Stimulated activated naive B cell treated with anti-CD40 and anti-IgM and Interleukin-4, amounts not matched to agents 10 μg/mL and 1 μg/mL and 100 μg/mL, for 72 hours (primary cell): ENCODE data around the gene GPR78.

Experiments
- ATAC-seq, 2 donors: fragments of 150-1000 bp; cut with Tn5 transposase; replicated peaks; 2 replicates each; pipeline ENCODE4 v1.10.0; 2021; ENCODE audit warnings: moderate library complexity in 1 of 2
- DNase-seq: peaks from one replicate; pipeline ENCODE4 v3.0.0; 2021
- H3K27ac Mint-ChIP-seq: one replicate; pipeline ENCODE4 v1.8.0; 2022; ENCODE audit warnings: mild to moderate bottlenecking, mixed read lengths
- H3K27me3 Mint-ChIP-seq, 2 donors: one replicate each; pipeline ENCODE4 v1.8.0; 2022; ENCODE audit warnings: mixed read lengths in 2 of 2
- H3K36me3 Mint-ChIP-seq, 2 donors: one replicate each; pipeline ENCODE4 v1.8.0; 2022; ENCODE audit warnings: mixed read lengths in 2 of 2, mild to moderate bottlenecking in 1 of 2
- H3K4me1 Mint-ChIP-seq, 2 donors: one replicate each; pipeline ENCODE4 v1.8.0; 2022; ENCODE audit warnings: mixed read lengths in 2 of 2, mild to moderate bottlenecking in 1 of 2
- H3K4me3 Mint-ChIP-seq, 2 donors: one replicate each; pipeline ENCODE4 v1.8.0; 2022; ENCODE audit warnings: mild to moderate bottlenecking in 2 of 2, mixed read lengths in 2 of 2, moderate library complexity in 1 of 2
- H3K9me3 Mint-ChIP-seq, 2 donors: one replicate each; pipeline ENCODE4 v1.8.0; 2022; ENCODE audit warnings: mixed read lengths in 2 of 2, mild to moderate bottlenecking in 1 of 2

GPR78 gene

DNA sequence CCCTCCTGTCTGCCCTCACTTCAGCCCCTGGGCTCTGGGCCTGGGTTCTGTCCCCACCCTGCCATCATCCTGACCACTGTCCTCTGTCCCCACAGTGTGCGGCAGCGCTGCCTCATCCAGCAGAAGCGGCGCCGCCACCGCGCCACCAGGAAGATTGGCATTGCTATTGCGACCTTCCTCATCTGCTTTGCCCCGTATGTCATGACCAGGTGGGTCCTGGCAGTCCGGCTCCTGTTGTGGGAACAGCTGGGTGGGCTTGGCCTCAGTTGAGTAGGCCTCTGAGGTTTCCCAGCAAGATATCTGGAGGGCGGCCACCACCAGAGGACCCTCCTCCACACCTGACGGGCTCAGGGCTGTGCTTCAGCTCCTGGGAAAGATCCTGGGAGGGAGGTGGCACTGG, 2.2 kb downstream of the GPR78 start:
- Mint-ChIP-seq H3K4me3 (no peak overlapping the region), H3K9me3 (peaks cover 0 to 2% of the 10 kb centered on the region in 2 donors), H3K36me3 (peaks cover 0 to 2% of the 10 kb centered on the region in 2 donors), H3K27ac (no peak overlapping the region), H3K27me3 (peaks cover 38 to 52% of the 10 kb centered on the region in 2 donors), H3K4me1 (no peaks in the 10 kb centered on the region)
- DNase-seq: no peak
- no peak for ATAC-seq

DNA sequence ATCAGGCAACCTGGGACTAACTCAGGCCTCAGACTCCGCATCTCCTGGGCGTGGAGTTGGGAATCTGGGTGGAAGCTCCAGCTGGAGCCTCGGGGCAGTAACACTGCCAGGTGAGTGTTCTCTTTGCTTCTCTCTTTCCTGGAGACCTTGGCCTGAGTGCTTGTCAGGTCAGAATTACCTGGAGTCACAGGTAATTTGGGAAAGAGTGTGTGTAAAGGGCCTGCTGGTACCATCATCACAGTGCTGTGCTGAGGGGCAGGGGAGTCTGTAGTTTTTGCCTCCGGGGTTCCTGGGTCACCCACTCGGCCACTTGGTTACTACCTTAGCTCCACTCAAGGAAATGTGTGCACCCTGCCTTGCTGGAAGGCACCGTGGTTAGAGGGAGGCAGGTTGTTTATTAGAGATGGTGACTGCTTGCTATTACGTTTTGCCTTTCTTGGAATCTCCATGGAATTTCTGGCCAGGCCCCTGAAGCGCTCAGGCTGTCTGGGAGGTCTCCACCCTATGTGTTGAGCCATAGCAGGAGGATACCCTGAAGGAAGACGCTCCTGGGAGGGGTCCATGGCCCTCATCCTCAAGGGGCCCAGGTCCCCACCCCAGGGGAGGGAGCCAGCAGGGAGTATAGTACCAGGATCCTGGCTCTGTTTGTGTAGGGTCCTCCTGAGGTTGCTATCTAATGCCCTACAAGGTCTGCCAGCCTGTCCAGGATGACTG, 2.9 kb downstream of the GPR78 start:
- Mint-ChIP-seq H3K4me3 (no peak overlapping the region), H3K36me3 (peaks cover 0 to 2% of the 10 kb centered on the region in 2 donors), H3K27ac (no peak overlapping the region), H3K27me3 (peaks cover 34 to 52% of the 10 kb centered on the region in 2 donors), H3K9me3 (peaks cover 0 to 2% of the 10 kb centered on the region in 2 donors), H3K4me1 (no peaks in the 10 kb centered on the region)
- ATAC-seq: no peak
- no peak for DNase-seq

DNA sequence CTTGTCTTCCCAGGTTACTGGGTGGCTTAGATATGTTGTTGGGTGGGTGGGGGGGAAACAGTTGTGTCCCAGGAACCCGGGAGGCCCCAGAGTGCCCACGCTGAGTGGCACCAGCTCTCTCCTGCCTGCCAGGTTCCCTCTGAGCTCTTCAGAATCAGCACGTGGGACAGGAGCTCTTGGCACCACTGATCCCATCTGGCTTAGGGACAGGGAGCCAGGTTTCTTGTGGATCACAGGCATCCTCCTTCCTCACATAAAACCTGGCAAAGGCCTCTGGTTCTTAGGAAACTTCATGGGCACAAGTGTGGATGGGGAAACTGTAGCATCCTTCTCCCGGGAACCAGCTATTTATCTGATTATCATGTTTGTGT, 3.4 kb downstream of the GPR78 start:
- Mint-ChIP-seq H3K27ac (no peak overlapping the region), H3K27me3 (peaks cover 37 to 51% of the 10 kb centered on the region in 2 donors), H3K4me3 (no peak overlapping the region), H3K36me3 (peaks cover 0 to 2% of the 10 kb centered on the region in 2 donors), H3K4me1 (no peaks in the 10 kb centered on the region), H3K9me3 (peaks cover 0 to 2% of the 10 kb centered on the region in 2 donors)
- no peak for ATAC-seq
- no peak for DNase-seq

DNA sequence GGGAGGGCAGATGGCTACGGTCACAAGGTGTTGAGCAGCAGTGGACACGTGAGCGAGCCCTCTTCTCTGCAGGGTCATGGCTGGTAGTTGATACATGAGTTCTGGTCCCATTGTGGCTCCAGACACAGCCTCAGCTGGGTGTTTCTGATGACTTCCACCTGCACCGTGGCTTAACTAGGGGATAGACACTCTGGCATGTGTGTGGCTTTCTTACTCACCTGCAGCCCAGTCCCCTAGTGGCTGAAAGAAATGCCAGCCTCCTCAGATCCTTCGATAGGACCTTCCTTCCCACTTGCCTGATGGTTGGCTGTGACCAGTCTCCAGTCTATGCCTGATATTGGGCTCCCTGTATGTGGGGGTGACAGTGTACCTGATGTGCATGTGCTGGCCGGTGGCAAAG, 5.0 kb downstream of the GPR78 start:
- H3K9me3 Mint-ChIP-seq: no peaks in the 10 kb centered on the region
- DNase-seq: no peak
- no peak overlapping the region for H3K27ac Mint-ChIP-seq
- no peaks in the 10 kb centered on the region for H3K4me1 Mint-ChIP-seq
- ATAC-seq: no peak
- peaks cover 0 to 2% of the 10 kb centered on the region in 2 donors for H3K36me3 Mint-ChIP-seq
- peaks cover 36 to 39% of the 10 kb centered on the region in 2 donors for H3K27me3 Mint-ChIP-seq
- no peak overlapping the region for H3K4me3 Mint-ChIP-seq

DNA sequence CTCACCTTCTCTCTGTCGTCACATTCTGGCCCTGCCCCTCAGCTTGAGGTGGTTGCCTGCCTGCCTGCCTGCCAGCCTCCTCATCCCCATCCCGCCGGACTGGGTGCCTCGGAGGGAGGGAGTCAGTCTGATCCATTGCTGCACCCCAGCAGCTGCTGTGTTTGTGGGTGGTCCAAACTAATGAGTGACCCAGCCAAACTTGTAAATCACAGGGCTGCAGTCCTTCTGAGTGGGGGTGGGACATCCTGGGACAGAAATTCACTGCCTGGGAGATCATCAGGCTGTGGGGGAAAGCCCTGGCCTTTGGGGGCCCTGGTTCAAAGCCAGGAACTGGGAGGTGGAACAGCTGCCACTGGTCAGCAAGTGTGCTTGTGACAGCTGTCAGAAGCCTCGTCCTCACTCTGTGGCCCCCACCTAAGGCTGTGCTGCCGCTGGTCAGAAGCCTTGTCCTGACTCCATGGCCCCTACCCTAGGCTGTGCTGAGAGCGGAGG, 5.6 kb downstream of the GPR78 start:
- Mint-ChIP-seq H3K27me3 (peaks cover 39% of the 10 kb centered on the region in 2 donors), H3K9me3 (no peaks in the 10 kb centered on the region), H3K4me1 (no peaks in the 10 kb centered on the region), H3K27ac (no peak overlapping the region), H3K36me3 (peaks cover 0 to 2% of the 10 kb centered on the region in 2 donors), H3K4me3 (no peak overlapping the region)
- no peak for ATAC-seq
- no peak for DNase-seq

DNA sequence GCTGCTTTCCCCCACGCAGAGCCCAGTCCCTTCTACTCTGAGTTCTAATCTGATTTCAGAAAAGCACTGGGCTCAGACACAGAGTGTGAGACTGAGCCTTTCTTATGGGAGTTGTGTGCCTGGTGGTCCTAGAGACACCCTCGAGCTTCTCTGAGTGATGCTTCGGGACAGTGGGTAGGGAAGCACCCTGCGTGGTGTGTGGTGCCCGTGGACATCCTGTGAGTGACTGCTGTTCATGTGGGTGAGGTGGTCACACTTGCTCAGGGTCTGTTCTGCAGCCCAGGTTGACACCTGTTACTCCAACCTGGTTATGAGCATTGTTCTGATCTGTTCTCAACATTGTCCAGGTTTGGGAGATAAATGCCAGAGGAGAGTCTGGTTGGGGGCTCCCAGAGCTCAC, 6.1 kb downstream of the GPR78 start:
- Mint-ChIP-seq H3K9me3 (no peaks in the 10 kb centered on the region), H3K36me3 (peaks cover 0 to 2% of the 10 kb centered on the region in 2 donors)

DNA sequence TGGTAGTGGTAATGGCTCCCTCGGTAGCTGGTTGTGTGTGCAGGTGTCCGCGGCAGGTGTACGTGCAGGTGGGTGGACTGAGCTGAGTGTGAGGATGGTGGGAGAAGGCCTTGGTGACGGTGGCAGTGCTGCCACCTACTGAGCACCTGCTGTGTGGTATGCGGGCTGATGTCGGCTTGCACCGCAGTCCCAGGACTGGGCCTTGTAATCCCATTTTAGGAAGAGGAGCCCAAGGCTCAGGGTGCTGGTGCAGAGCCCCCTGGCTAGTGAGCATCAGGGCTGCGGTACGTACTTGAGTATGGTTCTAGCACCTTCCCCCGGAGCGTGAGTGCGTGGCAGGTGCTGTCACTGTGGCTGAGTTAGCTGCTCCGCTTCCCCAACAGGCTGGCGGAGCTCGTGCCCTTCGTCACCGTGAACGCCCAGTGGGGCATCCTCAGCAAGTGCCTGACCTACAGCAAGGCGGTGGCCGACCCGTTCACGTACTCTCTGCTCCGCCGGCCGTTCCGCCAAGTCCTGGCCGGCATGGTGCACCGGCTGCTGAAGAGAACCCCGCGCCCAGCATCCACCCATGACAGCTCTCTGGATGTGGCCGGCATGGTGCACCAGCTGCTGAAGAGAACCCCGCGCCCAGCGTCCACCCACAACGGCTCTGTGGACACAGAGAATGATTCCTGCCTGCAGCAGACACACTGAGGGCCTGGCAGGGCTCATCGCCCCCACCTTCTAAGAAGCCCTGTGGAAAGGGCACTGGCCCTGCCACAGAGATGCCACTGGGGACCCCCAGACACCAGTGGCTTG, 6.7 kb downstream of the GPR78 start:
- H3K4me1 Mint-ChIP-seq: no peaks in the 10 kb centered on the region
- H3K27ac Mint-ChIP-seq: no peak overlapping the region
- DNase-seq (no peak), ATAC-seq (peak in 1 of 2 donors; percentile 27)
- H3K4me3 Mint-ChIP-seq: no peak overlapping the region
- H3K9me3 Mint-ChIP-seq: no peaks in the 10 kb centered on the region
- H3K36me3 Mint-ChIP-seq: peaks cover 0 to 2% of the 10 kb centered on the region in 2 donors
- peaks cover 38 to 49% of the 10 kb centered on the region in 2 donors for H3K27me3 Mint-ChIP-seq

More for the DNA sequence above, 6.1 kb downstream of the GPR78 start:
- ATAC-seq (no peak), DNase-seq (no peak)
- H3K4me1 Mint-ChIP-seq: no peaks in the 10 kb centered on the region
- H3K27me3 Mint-ChIP-seq: peaks cover 36 to 44% of the 10 kb centered on the region in 2 donors
- no peak overlapping the region for H3K27ac Mint-ChIP-seq
- H3K4me3 Mint-ChIP-seq: no peak overlapping the region

DNA sequence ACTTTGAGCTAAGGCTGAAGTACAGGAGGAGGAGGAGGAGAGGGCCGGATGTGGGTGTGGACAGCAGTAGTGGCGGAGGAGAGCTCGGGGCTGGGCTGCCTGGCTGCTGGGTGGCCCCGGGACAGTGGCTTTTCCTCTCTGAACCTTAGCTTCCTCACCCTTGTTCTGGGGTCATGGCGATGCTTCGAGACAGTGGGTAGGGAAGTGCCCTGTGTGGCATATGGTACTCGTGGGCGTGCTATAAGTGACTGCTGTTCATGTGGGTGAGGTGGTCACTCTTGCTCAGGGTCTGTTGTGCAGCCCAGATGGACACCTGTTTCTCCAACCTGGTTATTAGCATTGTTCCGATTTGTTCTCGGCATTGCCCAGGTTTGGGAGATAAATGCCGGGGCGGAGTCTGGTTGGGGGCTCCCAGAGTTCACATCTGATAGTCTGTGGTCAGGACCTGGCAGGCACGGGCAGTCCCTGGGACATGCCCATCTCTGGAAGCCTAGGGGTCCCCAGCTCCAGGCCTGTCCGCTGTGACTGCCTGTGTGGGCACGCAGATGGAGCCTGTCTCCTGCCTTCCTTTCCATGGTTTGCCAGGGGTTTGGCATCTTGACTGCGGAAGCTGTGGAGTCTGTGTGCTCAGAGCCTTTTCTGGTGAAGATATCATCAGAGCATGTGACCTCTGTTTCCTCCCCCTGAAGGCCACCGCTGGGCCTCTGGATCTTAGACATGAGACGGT, 7.4 kb downstream of the GPR78 start:
- no peak overlapping the region for H3K4me3 Mint-ChIP-seq
- DNase-seq (no peak), ATAC-seq (no peak)
- no peaks in the 10 kb centered on the region for H3K36me3 Mint-ChIP-seq
- H3K9me3 Mint-ChIP-seq: no peaks in the 10 kb centered on the region
- H3K4me1 Mint-ChIP-seq: no peaks in the 10 kb centered on the region
- no peak overlapping the region for H3K27ac Mint-ChIP-seq
- peaks cover 30 to 41% of the 10 kb centered on the region in 2 donors for H3K27me3 Mint-ChIP-seq

DNA sequence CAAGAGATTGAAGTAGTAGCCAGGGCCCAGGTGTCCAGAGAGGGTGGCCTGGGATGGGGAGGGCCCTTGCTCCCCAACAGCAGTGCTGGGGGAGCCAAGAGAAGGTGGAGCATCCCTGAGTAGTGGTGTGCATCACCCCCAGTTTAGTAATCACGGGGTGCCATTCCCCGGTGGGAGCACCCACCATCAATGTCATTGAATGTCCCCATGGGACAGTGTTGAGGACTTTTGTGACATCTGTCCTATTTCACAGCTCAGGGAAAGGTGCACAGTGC, 7.9 kb downstream of the GPR78 start:
- no peak overlapping the region for H3K27ac Mint-ChIP-seq

DNA sequence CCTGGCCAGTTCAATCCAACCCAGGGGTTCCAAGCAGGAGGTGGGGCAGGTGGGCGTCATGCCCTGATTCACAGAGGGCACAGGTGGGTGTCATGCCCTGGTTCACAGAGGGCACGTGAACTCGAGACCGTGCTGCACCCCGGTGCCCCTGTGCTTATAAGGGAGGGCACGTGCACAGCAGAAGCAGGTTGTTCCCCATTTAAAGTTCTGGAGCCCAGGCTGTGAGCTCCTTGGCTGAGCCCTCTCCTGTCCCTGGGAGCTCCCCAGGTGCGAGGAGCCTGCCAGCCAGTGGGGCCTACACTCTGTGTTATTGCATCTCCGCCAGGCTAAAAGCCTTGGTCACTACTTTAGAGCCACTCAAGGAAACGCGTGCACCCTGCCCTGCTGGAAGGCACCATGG, 9.1 kb downstream of the GPR78 start:
- no peaks in the 10 kb centered on the region for H3K36me3 Mint-ChIP-seq
- H3K4me1 Mint-ChIP-seq: peaks cover 0 to 2% of the 10 kb centered on the region in 2 donors
- no peak overlapping the region for H3K4me3 Mint-ChIP-seq
- H3K27ac Mint-ChIP-seq: no peak overlapping the region
- no peak for DNase-seq
- ATAC-seq: no peak
- H3K27me3 Mint-ChIP-seq: peaks cover 46 to 47% of the 10 kb centered on the region in 2 donors
- no peaks in the 10 kb centered on the region for H3K9me3 Mint-ChIP-seq

More for the DNA sequence above, 7.9 kb downstream of the GPR78 start:
- no peak for ATAC-seq
- no peaks in the 10 kb centered on the region for H3K9me3 Mint-ChIP-seq
- H3K36me3 Mint-ChIP-seq: no peaks in the 10 kb centered on the region
- H3K4me3 Mint-ChIP-seq: no peak overlapping the region
- no peaks in the 10 kb centered on the region for H3K4me1 Mint-ChIP-seq
- peaks cover 34 to 42% of the 10 kb centered on the region in 2 donors for H3K27me3 Mint-ChIP-seq
- DNase-seq: no peak

DNA sequence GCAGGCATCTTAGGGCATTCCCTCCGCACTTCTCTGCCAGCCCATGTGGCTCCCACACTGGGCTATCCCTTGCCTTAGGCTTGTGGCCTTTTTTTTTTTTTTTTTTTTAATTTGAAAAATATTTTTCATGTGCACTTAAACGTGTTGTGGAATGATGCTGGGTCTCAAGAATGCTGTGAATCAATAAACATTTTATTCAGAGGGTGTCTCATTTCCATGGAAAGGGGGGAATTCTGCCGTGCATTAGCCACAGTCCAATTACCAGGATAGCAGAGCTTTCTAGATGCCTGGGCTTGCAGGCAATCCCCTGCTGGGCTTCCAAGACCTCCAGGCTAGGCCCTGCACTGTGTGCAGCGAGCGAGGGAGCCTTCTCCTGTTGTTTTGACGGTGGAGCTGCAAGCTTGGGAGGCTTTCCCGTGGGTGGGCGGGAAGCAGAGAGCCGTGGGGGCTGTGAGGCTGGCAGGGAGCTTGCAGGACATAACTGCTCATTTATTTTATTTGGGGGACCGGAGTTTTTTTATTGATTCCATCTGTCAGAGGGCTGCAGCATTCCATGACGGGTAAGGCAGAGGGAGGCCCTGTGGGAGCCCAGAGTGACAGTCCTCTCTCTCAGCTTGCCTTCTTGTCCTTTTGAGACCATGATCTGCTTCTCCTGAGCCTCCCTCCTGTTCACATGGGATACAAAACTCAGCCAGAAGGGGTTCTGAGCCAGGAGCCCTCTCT, 9.8 kb downstream of the GPR78 start:
- H3K36me3 Mint-ChIP-seq: no peaks in the 10 kb centered on the region
- no peaks in the 10 kb centered on the region for H3K9me3 Mint-ChIP-seq
- H3K27me3 Mint-ChIP-seq: peaks cover 48 to 49% of the 10 kb centered on the region in 2 donors
- peaks cover 0 to 4% of the 10 kb centered on the region in 2 donors for H3K4me1 Mint-ChIP-seq
- H3K27ac Mint-ChIP-seq: no peak overlapping the region
- no peak overlapping the region for H3K4me3 Mint-ChIP-seq
- ATAC-seq: no peak
- DNase-seq: no peak

DNA sequence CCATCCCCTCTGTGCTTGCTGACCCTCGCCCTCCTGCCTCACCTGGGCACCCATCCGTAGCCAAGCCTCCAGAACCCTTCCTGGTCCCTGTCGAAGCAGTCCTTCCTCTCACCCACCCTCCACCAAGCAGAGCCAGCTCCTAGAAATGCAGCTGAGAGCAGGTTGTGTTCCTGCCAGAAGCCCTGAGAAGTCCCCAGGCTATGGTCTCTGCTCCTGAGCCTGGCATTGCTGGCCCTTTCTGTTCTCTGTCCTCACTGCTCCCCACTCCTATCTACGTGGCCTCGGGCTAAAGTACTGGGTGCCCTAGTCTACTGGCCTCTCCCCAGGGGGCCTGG, 10.3 kb downstream of the GPR78 start:
- no peak overlapping the region for H3K27ac Mint-ChIP-seq
- DNase-seq (no peak), ATAC-seq (no peak)
- H3K4me1 Mint-ChIP-seq: peaks cover 0 to 4% of the 10 kb centered on the region in 2 donors
- H3K36me3 Mint-ChIP-seq: no peaks in the 10 kb centered on the region
- H3K4me3 Mint-ChIP-seq: no peak overlapping the region
- H3K27me3 Mint-ChIP-seq: peaks cover 47 to 48% of the 10 kb centered on the region in 2 donors
- no peaks in the 10 kb centered on the region for H3K9me3 Mint-ChIP-seq

DNA sequence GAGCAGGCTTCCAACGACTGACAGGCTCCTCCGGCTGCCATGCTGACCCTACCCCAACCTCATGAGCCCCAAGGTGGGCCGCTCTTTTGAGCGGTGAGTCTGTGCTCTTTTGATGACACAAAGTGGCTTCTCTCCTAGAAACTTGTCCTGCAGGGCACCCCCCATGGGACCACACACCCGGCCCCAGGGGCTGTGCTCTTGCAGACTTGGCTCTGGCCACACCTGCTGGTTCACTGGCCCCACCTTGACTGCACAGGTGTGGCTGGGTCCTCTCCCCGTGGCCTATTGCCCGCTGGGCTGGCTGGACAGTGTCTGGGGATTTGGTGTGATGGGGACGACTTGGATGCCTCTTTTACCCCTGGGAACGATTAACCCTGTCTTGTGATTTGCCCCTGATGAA, 10.9 kb downstream of the GPR78 start:
- ATAC-seq (no peak), DNase-seq (no peak)
- Mint-ChIP-seq H3K36me3 (no peaks in the 10 kb centered on the region), H3K4me3 (no peak overlapping the region), H3K27me3 (peaks cover 41 to 48% of the 10 kb centered on the region in 2 donors), H3K4me1 (peaks cover 0 to 4% of the 10 kb centered on the region in 2 donors), H3K27ac (no peak overlapping the region), H3K9me3 (no peaks in the 10 kb centered on the region)
